Smooth muscle cell of bladder (primary cell): ENCODE data around the gene GDF10. TPM values are rescaled to one million over a fixed set of nuclear protein-coding genes. Genes with fewer than 3 reads are reported as not detected.

Experiments used
- total RNA-seq: library from RNA; depleted of rRNA; stranded (reverse); fragments of >200 nt; gene quantifications from 2 replicates; pipeline ENCODE4 v1.2.3, GENCODE V29; 2014

The GDF10 gene, protein sequence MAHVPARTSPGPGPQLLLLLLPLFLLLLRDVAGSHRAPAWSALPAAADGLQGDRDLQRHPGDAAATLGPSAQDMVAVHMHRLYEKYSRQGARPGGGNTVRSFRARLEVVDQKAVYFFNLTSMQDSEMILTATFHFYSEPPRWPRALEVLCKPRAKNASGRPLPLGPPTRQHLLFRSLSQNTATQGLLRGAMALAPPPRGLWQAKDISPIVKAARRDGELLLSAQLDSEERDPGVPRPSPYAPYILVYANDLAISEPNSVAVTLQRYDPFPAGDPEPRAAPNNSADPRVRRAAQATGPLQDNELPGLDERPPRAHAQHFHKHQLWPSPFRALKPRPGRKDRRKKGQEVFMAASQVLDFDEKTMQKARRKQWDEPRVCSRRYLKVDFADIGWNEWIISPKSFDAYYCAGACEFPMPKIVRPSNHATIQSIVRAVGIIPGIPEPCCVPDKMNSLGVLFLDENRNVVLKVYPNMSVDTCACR
- 0.14 and 1.2 TPM in 2 replicates for total RNA-seq

DNA sequence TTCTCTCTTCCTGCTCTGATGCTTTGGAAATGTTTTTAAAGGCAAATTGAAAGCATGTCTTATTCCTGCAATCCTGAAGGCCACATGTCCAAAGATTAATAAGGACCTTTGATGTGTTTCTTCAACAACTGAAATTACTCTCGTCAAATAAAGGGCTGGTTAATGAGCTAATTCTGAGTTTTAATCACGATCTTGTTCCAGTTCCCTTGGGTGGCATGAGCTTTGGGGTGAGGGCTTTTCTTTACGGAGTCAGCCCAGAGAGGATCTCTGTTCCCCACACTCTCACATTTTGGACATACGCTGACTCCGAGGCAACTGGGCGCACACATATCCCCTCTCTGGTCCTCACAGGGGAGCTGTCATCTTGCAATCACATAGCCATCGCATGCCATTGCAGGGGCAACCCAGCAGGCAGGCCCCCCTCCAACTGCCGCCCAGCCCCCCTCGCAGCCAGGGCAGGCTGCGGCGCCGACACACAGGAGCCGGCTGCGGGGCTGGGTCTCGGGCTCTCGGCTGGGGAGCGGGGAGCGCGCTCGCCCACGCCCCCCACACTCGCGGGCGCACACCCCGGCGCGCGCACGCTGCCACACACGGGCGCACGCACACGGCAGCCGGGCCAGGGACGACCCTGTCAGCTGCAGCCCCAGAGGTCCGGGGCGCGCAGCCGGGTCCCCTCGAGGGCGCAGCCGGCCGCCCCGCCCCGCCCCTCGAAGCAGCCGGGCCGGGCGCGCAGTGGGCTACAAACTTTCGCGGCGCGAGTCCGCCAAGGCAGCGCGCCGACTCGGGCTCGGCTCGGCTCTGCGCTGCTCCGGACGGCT is at the start of gene GDF10:
Gene GDF10 (plus strand): TSS at position 587 of the 818 bp plus-strand sequence. CDS start 455 bp downstream, outside the sequence.

DNA sequence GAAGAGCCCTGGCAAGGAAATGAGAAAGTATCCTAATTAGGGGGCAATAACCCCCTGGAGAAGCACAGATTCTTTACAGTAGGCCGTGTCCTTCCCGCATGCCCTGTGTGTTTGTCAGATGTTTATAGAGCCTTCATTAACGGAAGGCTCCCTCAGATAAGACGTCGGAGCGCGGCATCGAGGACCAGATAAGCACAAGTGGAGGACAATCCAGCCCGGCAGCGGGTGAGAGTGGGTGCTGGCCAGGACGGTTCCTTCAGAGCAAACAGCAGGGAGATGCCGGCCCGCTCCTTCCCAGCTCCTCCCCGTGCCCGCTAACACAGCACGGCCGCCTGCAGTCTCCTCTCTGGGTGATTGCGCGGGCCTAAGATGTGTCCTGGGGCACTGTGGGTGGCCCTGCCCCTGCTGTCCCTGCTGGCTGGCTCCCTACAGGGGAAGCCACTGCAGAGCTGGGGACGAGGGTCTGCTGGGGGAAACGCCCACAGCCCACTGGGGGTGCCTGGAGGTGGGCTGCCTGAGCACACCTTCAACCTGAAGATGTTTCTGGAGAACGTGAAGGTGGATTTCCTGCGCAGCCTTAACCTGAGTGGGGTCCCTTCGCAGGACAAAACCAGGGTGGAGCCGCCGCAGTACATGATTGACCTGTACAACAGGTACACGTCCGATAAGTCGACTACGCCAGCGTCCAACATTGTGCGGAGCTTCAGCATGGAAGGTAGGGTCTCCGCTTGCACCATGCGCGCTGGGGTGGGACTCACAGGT is 22.5 kb downstream of the GDF10 start, which contains the start of gene GDF2:
Gene GDF2 (plus strand): TSS at position 155 of the 762 bp plus-strand sequence. CDS start 215 bp downstream, at position 370.

DNA sequence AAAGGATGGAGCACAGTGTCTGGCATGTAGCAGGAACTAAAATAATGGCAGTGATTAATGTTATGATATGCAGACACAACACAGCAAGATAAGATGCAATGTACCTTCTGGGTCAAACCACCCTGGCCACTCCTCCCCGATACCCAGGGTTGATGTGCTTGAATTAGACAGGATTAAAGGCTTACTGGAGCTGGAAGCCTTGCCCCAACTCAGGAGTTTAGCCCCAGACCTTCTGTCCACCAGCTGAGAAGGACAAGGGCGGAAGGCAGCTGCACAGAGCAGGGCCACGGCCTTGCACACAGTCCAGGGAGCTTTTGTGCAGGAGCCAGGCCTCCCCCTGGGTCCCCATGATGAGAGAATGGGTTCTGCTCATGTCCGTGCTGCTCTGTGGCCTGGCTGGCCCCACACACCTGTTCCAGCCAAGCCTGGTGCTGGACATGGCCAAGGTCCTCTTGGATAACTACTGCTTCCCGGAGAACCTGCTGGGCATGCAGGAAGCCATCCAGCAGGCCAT is 48.2 kb downstream of the GDF10 start, which contains the start of gene RBP3:
Gene RBP3 (plus strand): TSS at position 226 of the 514 bp plus-strand sequence. CDS start 122 bp downstream, at position 348.

Other genes with a start within 250 kb of the GDF10 start
- gene GDF2, start 22.3 kb downstream of the GDF10 start, total RNA-seq: not detected in 2 replicates
- gene RBP3, start 48.2 kb downstream of the GDF10 start, total RNA-seq: under 0.01 TPM in 1 of 2 replicates, not detected in the other
- gene ZNF488, start 84.1 kb downstream of the GDF10 start, total RNA-seq: not detected in 2 replicates
- 1.1 and 1.4 TPM in 2 replicates for gene ANXA8, start 183.9 kb downstream of the GDF10 start, total RNA-seq
- not detected in 2 replicates for gene FAM25G, start 191.5 kb downstream of the GDF10 start, total RNA-seq
- 1.8 and 2.9 TPM in 2 replicates for gene AGAP9, start 223.4 kb downstream of the GDF10 start, total RNA-seq